Gastroesophageal sphincter (tissue), 3 donors: ENCODE measurements around the gene SS18.

ENCODE experiments used
- EP300 ChIP-seq: sonication (generic); formaldehyde crosslinking; IDR thresholded peaks from one replicate; pipeline ENCODE4 v1.6.1; 2017; ENCODE audit warnings: antibody characterized with exemption, mild to moderate bottlenecking
- POLR2A ChIP-seq, 2 donors: fragments of 450-650 bp; IDR thresholded peaks; one replicate each; pipeline ENCODE4 v1.6.1; 2017; ENCODE audit warnings: antibody characterized with exemption in 2 of 2, mild to moderate bottlenecking in 2 of 2, moderate library complexity in 1 of 2
- TF ChIP-seq, protein P1 (sequence below), 4 experiments: fragments of 200-600 bp in 2 of 4; fragments of 450-650 bp in 2 of 4; sonication (generic) in 1 of 4; IDR thresholded peaks; one replicate each; pipeline ENCODE4 v1.5.1; 2017 to 2019; ENCODE audit warnings: antibody characterized with exemption in 4 of 4, mild to moderate bottlenecking in 2 of 4, moderate library complexity in 2 of 4

DNA sequence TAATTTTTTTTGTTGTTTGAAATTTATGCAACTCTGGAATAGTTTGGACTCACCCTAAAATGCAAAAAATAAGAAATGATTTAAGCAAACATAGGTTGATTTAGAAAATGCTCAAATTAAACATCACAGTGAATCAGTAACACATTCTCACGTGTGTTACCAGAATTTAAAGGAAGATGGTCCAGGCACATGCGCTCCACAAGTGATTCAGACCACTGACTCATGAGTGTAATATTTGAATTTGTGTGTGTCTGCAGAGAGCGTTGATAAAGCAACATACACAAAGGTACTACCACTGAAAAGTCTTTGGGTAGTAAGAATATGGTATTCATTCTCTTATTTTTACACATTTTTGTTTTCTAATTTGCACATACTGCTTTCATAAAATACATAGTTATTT lies 7.9 kb downstream of the SS18 start:
- TF ChIP-seq, protein P1, sequence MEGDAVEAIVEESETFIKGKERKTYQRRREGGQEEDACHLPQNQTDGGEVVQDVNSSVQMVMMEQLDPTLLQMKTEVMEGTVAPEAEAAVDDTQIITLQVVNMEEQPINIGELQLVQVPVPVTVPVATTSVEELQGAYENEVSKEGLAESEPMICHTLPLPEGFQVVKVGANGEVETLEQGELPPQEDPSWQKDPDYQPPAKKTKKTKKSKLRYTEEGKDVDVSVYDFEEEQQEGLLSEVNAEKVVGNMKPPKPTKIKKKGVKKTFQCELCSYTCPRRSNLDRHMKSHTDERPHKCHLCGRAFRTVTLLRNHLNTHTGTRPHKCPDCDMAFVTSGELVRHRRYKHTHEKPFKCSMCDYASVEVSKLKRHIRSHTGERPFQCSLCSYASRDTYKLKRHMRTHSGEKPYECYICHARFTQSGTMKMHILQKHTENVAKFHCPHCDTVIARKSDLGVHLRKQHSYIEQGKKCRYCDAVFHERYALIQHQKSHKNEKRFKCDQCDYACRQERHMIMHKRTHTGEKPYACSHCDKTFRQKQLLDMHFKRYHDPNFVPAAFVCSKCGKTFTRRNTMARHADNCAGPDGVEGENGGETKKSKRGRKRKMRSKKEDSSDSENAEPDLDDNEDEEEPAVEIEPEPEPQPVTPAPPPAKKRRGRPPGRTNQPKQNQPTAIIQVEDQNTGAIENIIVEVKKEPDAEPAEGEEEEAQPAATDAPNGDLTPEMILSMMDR (IDR thresholded peaks at IDR 0.05) = no peak
- TF ChIP-seq POLR2A (IDR thresholded peaks at IDR 0.05) = no peak
- no peak for TF ChIP-seq EP300
